CD4-positive, alpha-beta T cell (primary cell): ENCODE measurements around the gene NRDE2. TPM values are rescaled to one million over a fixed set of nuclear protein-coding genes. Genes with fewer than 3 reads are reported as not detected.
"Not testable (repeated sequence)": the region's sequence is repeated elsewhere in the genome, so short reads cannot be mapped to it uniquely, and the experiment has no call there.

Experiments
- ATAC-seq: fragments of 200-7000 bp; cut with Tn5 transposase; one replicate; pipeline ENCODE4 v1.10.0; 2022; ENCODE audit warnings: mild to moderate bottlenecking; ENCODE audit not compliant: poor library complexity
- CTCF ChIA-PET: fragments of 350-600 bp; sonication (Branson Sonifier 250); formaldehyde crosslinking; loops from one replicate; lab custom pipeline; 2021; ENCODE audit warnings: antibody characterized with exemption, inconsistent platforms; lab: Charles Lee
- POLR2A ChIA-PET: fragments of 350-600 bp; sonication (Branson Sonifier 250); formaldehyde crosslinking; loops from one replicate; lab custom pipeline; 2021; ENCODE audit warnings: antibody characterized with exemption, inconsistent platforms; lab: Charles Lee
- DNase-seq, 14 experiments: peaks; one replicate each; pipeline ENCODE4 v3.0.0-alpha.2; 2013 to 2020; ENCODE audit warnings: mixed read lengths in 2 of 14
- H3K27ac ChIP-seq, 2 donors: one replicate each; pipeline versions ENCODE4 v1.5.1 to v1.7.0; 2013; ENCODE audit warnings: low read length in 2 of 2, low read depth in 1 of 2, mild to moderate bottlenecking in 1 of 2
- H3K27me3 ChIP-seq, 2 experiments: 1 replicate in 1 of 2; 2 replicates in 1 of 2; pipeline versions ENCODE4 v1.6.1 to v1.7.0; 2013; ENCODE audit warnings: low read length in 2 of 2, control low read depth in 1 of 2, mild to moderate bottlenecking in 1 of 2, moderate library complexity in 1 of 2; ENCODE audit not compliant: insufficient read depth in 2 of 2, control insufficient read depth in 1 of 2
- H3K36me3 ChIP-seq: one replicate; pipeline ENCODE4 v1.6.1; 2013; ENCODE audit warnings: low read length, control low read depth; ENCODE audit not compliant: insufficient read depth
- H3K4me1 ChIP-seq: one replicate; pipeline ENCODE4 v1.6.1; 2013; ENCODE audit warnings: low read length, control low read depth; ENCODE audit not compliant: insufficient read depth
- H3K4me3 ChIP-seq: one replicate; pipeline ENCODE4 v1.5.1; 2013; ENCODE audit warnings: mild to moderate bottlenecking, low read length, moderate library complexity
- H3K9me3 ChIP-seq, 2 experiments: 1 replicate in 1 of 2; 2 replicates in 1 of 2; pipeline versions ENCODE4 v1.6.1 to v1.7.0; 2013; ENCODE audit warnings: low read length in 2 of 2, mild to moderate bottlenecking in 2 of 2, control low read depth in 1 of 2, moderate library complexity in 1 of 2; ENCODE audit not compliant: control insufficient read depth in 1 of 2, insufficient read depth in 1 of 2
- H3K27ac Mint-ChIP-seq: one replicate; pipeline ENCODE4 v1.8.0; 2020; ENCODE audit warnings: mixed read lengths
- H3K27me3 Mint-ChIP-seq: one replicate; pipeline ENCODE4 v1.8.0; 2021; ENCODE audit warnings: mixed read lengths
- H3K36me3 Mint-ChIP-seq: one replicate; pipeline ENCODE4 v1.8.0; 2021; ENCODE audit warnings: low read depth, mixed read lengths
- H3K4me1 Mint-ChIP-seq: one replicate; pipeline ENCODE4 v1.8.0; 2021; ENCODE audit warnings: low read depth, mixed read lengths
- H3K4me3 Mint-ChIP-seq: one replicate; pipeline ENCODE4 v1.8.0; 2020; ENCODE audit warnings: mild to moderate bottlenecking, mixed read lengths
- H3K9me3 Mint-ChIP-seq: one replicate; pipeline ENCODE4 v1.8.0; 2020; ENCODE audit warnings: mixed read lengths
- CTCF ChIP-seq: fragments of 200-600 bp; IDR thresholded peaks from one replicate; pipeline ENCODE4 v1.8.0; 2022; ENCODE audit warnings: antibody characterized with exemption, mild to moderate bottlenecking
- intact Hi-C, 2 experiments: fragments of 100-400 bp; cut with DNase I in 1 of 2; cut with micrococcal nuclease in 1 of 2; formaldehyde crosslinking; loops; one replicate each; pipeline versions ENCODE4 v1.15.1 to v1.9.0; 2023 to 2025; cut with DNase I, micrococcal nuclease
- total RNA-seq, 174 experiments: library from RNA in 2 of 174; stranded (reverse) in 2 of 174; gene quantifications; one replicate each; pipeline ENCODE4 v1.2.3 and lab custom pipeline; 2021 to 2026

NRDE2 gene
- total RNA-seq, 2 experiments from 2014 or later = 17.5 to 17.9 TPM

DNA sequence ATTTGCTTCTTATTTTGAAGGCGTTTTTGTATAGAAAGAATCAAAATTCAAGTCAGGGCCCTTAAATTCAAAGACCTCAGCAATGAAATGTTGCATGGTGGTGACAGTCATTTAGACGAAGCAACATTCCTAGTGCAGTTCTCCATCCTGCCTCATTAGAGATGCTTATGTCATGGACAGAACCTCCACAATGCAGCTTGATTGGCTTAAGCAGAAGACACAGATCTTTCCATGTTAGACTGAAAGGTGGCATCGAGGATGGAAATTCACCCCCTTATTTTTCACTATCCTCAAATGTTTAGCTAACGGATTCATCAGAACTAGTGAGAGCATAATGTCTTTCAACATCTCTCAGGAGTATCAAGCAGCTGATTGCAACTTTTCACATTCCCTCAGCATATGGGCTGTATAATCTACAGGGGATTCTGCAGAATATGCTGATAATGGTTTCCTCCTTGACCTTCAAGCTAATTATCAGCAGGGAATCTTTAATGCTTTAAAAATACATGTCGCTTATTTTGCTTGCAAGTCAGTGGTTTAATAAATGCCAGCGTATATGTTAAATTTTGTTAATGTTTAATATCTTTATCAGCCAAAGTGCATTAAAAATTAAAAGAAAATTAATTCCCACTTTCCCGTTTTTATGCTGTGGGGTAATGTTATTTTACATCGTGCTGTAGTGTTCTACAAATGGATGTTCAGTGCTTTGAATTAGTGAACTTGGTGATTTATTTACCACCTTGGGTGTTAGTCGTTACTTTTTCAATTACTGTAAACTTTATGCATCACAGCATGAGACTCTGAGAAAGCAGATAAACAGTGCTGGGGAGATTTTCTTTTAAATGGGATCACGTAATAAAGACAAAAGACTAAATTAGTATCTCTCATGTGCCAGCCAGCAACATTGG, 12.8 kb upstream of the NRDE2 start:
- no peak for TF ChIP-seq CTCF
- H3K4me3 Mint-ChIP-seq = no peak overlapping the region
- ChIA-PET POLR2A (no interaction called here), CTCF (no interaction called here)
- H3K27ac Mint-ChIP-seq = no peak overlapping the region
- peaks cover 13% of the 10 kb centered on the region for H3K27me3 Mint-ChIP-seq
- Histone ChIP-seq H3K4me3 (no peak overlapping the region), H3K9me3 (no peaks in the 10 kb centered on the region), H3K27ac (no peak overlapping the region), H3K4me1 (no peaks in the 10 kb centered on the region), H3K36me3 (no peaks in the 10 kb centered on the region), H3K27me3 (peaks cover 0 to 3% of the 10 kb centered on the region in 2 experiments)
- no peaks in the 10 kb centered on the region for H3K9me3 Mint-ChIP-seq
- no peaks in the 10 kb centered on the region for H3K4me1 Mint-ChIP-seq
- DNase-seq (no peak), ATAC-seq (no peak)
- no peaks in the 10 kb centered on the region for H3K36me3 Mint-ChIP-seq
- intact Hi-C loops = no loop called here

DNA sequence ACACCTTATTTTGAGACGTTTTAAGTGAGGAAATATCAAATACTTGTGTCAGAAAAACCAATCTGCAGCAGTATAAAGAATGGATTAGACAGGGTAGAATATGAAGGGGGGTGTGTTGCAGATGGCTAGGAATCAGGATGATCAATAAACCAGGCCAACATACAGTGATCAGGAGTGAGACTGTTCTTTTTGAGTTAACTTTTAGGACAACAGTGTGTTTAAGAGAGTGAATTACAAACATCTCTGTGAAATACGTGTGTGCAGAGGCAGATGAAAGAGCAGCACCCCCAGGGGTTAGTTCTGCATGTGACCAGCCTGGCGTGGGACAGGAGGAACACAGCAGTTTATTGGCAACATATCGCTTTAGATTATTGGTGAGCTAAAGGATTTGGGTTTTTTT, 10.6 kb upstream of the NRDE2 start:
- Mint-ChIP-seq H3K27me3 (peaks cover 19% of the 10 kb centered on the region), H3K36me3 (no peaks in the 10 kb centered on the region), H3K4me1 (no peaks in the 10 kb centered on the region), H3K9me3 (no peaks in the 10 kb centered on the region), H3K4me3 (no peak overlapping the region), H3K27ac (no peak overlapping the region)
- intact Hi-C loops = no loop called here
- H3K27ac ChIP-seq = no peak overlapping the region
- POLR2A ChIA-PET = no interaction called here
- no peaks in the 10 kb centered on the region for H3K9me3 ChIP-seq
- DNase-seq = no peak
- TF ChIP-seq CTCF = no peak
- no peaks in the 10 kb centered on the region for H3K36me3 ChIP-seq
- ATAC-seq = no peak
- no peaks in the 10 kb centered on the region for H3K4me1 ChIP-seq
- H3K4me3 ChIP-seq = no peak overlapping the region
- peaks cover 0 to 5% of the 10 kb centered on the region in 2 experiments for H3K27me3 ChIP-seq
- CTCF ChIA-PET = no interaction called here

GRCh38 chr14:90341784-90342183, 10.0 kb upstream of the NRDE2 start:
- H3K4me3 ChIP-seq = no peak overlapping the region
- Mint-ChIP-seq H3K4me3 (no peak overlapping the region), H3K27me3 (peaks cover 24% of the 10 kb centered on the region), H3K27ac (no peak overlapping the region), H3K4me1 (no peaks in the 10 kb centered on the region), H3K36me3 (no peaks in the 10 kb centered on the region), H3K9me3 (no peaks in the 10 kb centered on the region)
- peaks cover 0 to 5% of the 10 kb centered on the region in 2 experiments for H3K27me3 ChIP-seq
- CTCF ChIA-PET = no interaction called here
- DNase-seq (no peak), ATAC-seq (no peak)
- POLR2A ChIA-PET = no interaction called here
- no peaks in the 10 kb centered on the region for H3K9me3 ChIP-seq
- no peaks in the 10 kb centered on the region for H3K36me3 ChIP-seq
- no peak overlapping the region for H3K27ac ChIP-seq
- no peak for TF ChIP-seq CTCF
- intact Hi-C loops = no loop called here
- H3K4me1 ChIP-seq = no peaks in the 10 kb centered on the region

GRCh38 chr14:90341232-90341631, 9.5 kb upstream of the NRDE2 start:
- H3K27me3 ChIP-seq, H3K9me3 Mint-ChIP-seq, H3K4me1 Mint-ChIP-seq, H3K36me3 Mint-ChIP-seq, DNase-seq, ATAC-seq, H3K4me3 Mint-ChIP-seq, CTCF ChIA-PET, H3K36me3 ChIP-seq, H3K4me3 ChIP-seq, POLR2A ChIA-PET, H3K9me3 ChIP-seq, H3K4me1 ChIP-seq, H3K27ac ChIP-seq, H3K27ac Mint-ChIP-seq, intact Hi-C loops: not testable (repeated sequence)
- H3K27me3 Mint-ChIP-seq = peaks cover 30% of the 10 kb centered on the region
